H9 (cell line): ENCODE results near the gene PAMR1. TPM values are rescaled to one million over a fixed set of nuclear protein-coding genes. Genes with fewer than 3 reads are reported as not detected.

Experiments
- DNase-seq: peaks from one replicate; pipeline ENCODE4 v3.0.0-alpha.2; 2017
- H2AFZ ChIP-seq: one replicate; pipeline ENCODE4 v1.6.1; 2013; ENCODE audit warnings: mild to moderate bottlenecking, low read length, control low read depth, moderate library complexity
- H2AK5ac ChIP-seq: 2 replicates; pipeline ENCODE4 v1.6.1; 2013; ENCODE audit warnings: low read length, control low read depth, mixed read lengths; ENCODE audit not compliant: insufficient read length
- H2BK120ac ChIP-seq: one replicate; pipeline ENCODE4 v1.6.1; 2013; ENCODE audit warnings: low read depth, mild to moderate bottlenecking, low read length, control low read depth, inconsistent platforms; ENCODE audit not compliant: poor library complexity, severe bottlenecking
- H2BK12ac ChIP-seq: 2 replicates; pipeline ENCODE4 v1.6.1; 2013; ENCODE audit warnings: low read length, control low read depth, mixed read lengths, low read depth; ENCODE audit not compliant: insufficient read length
- H2BK15ac ChIP-seq: 2 replicates; pipeline ENCODE4 v1.6.1; 2013; ENCODE audit warnings: low read depth, low read length, control low read depth
- H2BK20ac ChIP-seq: one replicate; pipeline ENCODE4 v1.6.1; 2013; ENCODE audit warnings: low read depth, mild to moderate bottlenecking, low read length, control low read depth, inconsistent platforms; ENCODE audit not compliant: poor library complexity, severe bottlenecking
- H2BK5ac ChIP-seq: 2 replicates; pipeline ENCODE4 v1.6.1; 2013; ENCODE audit warnings: low read length, control low read depth, mixed read lengths; ENCODE audit not compliant: insufficient read length
- H3K14ac ChIP-seq: 2 replicates; pipeline ENCODE4 v1.6.1; 2013; ENCODE audit warnings: low read length, control low read depth; ENCODE audit not compliant: insufficient read depth
- H3K18ac ChIP-seq: 2 replicates; pipeline ENCODE4 v1.6.1; 2013; ENCODE audit warnings: low read depth, mild to moderate bottlenecking, mixed read lengths, low read length, control low read depth; ENCODE audit not compliant: insufficient read length
- H3K23ac ChIP-seq: 2 replicates; pipeline ENCODE4 v1.6.1; 2013; ENCODE audit warnings: low read length, control low read depth, mixed read lengths, low read depth; ENCODE audit not compliant: insufficient read length
- H3K23me2 ChIP-seq: 2 replicates; pipeline ENCODE4 v1.6.1; 2013; ENCODE audit warnings: low read depth, mild to moderate bottlenecking, mixed read lengths, low read length, control low read depth; ENCODE audit not compliant: insufficient read length, poor library complexity, severe bottlenecking
- H3K27ac ChIP-seq: 2 replicates; pipeline ENCODE4 v1.5.1; 2013; ENCODE audit warnings: low read length, control low read depth, mixed read lengths, low read depth; ENCODE audit not compliant: insufficient read length
- H3K27me3 ChIP-seq: 2 replicates; pipeline ENCODE4 v1.6.1; 2013; ENCODE audit warnings: low read length, control low read depth, inconsistent platforms; ENCODE audit not compliant: insufficient read depth
- H3K4ac ChIP-seq: 2 replicates; pipeline ENCODE4 v1.6.1; 2013; ENCODE audit warnings: low read depth, mild to moderate bottlenecking, control low read depth, inconsistent platforms, low read length, moderate library complexity
- H3K4me1 ChIP-seq: 2 replicates; pipeline ENCODE4 v1.6.1; 2013; ENCODE audit warnings: low read length, control low read depth, inconsistent platforms; ENCODE audit not compliant: insufficient read depth
- H3K4me2 ChIP-seq: 2 replicates; pipeline ENCODE4 v1.6.1; 2013; ENCODE audit warnings: low read length, control low read depth, mixed read lengths; ENCODE audit not compliant: insufficient read length, insufficient read depth
- H3K56ac ChIP-seq: 2 replicates; pipeline ENCODE4 v1.6.1; 2013; ENCODE audit warnings: low read depth, mild to moderate bottlenecking, mixed read lengths, low read length, control low read depth; ENCODE audit not compliant: insufficient read length
- H3K79me1 ChIP-seq: 2 replicates; pipeline ENCODE4 v1.6.1; 2013; ENCODE audit warnings: low read depth, mild to moderate bottlenecking, moderate library complexity, low read length, control low read depth, inconsistent platforms; ENCODE audit not compliant: insufficient read depth, poor library complexity, severe bottlenecking
- H3K79me2 ChIP-seq: 2 replicates; pipeline ENCODE4 v1.6.1; 2013; ENCODE audit warnings: low read length, control low read depth, inconsistent platforms; ENCODE audit not compliant: insufficient read depth
- H3K9ac ChIP-seq: 2 replicates; pipeline ENCODE4 v1.6.1; 2013; ENCODE audit warnings: low read length, control low read depth, mixed read lengths; ENCODE audit not compliant: insufficient read length; ENCODE audit errors: extremely low read depth
- H3K9me3 ChIP-seq: one replicate; pipeline ENCODE4 v1.6.1; 2013; ENCODE audit warnings: low read depth, low read length, inconsistent platforms; ENCODE audit not compliant: control insufficient read depth
- H3T11ph ChIP-seq: one replicate; pipeline ENCODE4 v1.6.1; 2013; ENCODE audit warnings: mild to moderate bottlenecking, low read length, control low read depth, inconsistent platforms
- H4K20me1 ChIP-seq: one replicate; pipeline ENCODE4 v1.6.1; 2013; ENCODE audit not compliant: control insufficient read depth, insufficient read length, insufficient read depth
- H4K5ac ChIP-seq: 2 replicates; pipeline ENCODE4 v1.6.1; 2013; ENCODE audit warnings: low read depth, mild to moderate bottlenecking, mixed read lengths, low read length, control low read depth; ENCODE audit not compliant: insufficient read length
- H4K8ac ChIP-seq: replicated peaks from 2 replicates; pipeline ENCODE4 v1.6.1; 2013; ENCODE audit warnings: low read length, control low read depth, mixed read lengths, low read depth; ENCODE audit not compliant: insufficient read length
- H4K91ac ChIP-seq: 2 replicates; pipeline ENCODE4 v1.6.1; 2013; ENCODE audit warnings: low read depth, mild to moderate bottlenecking, moderate library complexity, mixed read lengths, low read length, control low read depth; ENCODE audit not compliant: insufficient read length
- H3K27ac Mint-ChIP-seq, 3 experiments: 2 replicates in 2 of 3; 3 replicates in 1 of 3; pipeline ENCODE4 v1.8.0; 2020 to 2021; ENCODE audit warnings: mixed read lengths in 3 of 3, mild to moderate bottlenecking in 1 of 3, moderate library complexity in 1 of 3
- H3K27me3 Mint-ChIP-seq: 2 replicates; pipeline ENCODE4 v1.8.0; 2021; ENCODE audit warnings: low read depth, mild to moderate bottlenecking, moderate library complexity, mixed read lengths
- H3K36me3 Mint-ChIP-seq, 3 experiments: 2 replicates in 2 of 3; 3 replicates in 1 of 3; pipeline ENCODE4 v1.8.0; 2020 to 2021; ENCODE audit warnings: low read depth in 3 of 3, mixed read lengths in 3 of 3; ENCODE audit not compliant: insufficient read depth in 1 of 3
- H3K4me1 Mint-ChIP-seq, 2 experiments: 2 replicates each; pipeline ENCODE4 v1.8.0; 2020; ENCODE audit warnings: mixed read lengths in 2 of 2
- H3K4me3 Mint-ChIP-seq, 2 experiments: 2 replicates in 1 of 2; 3 replicates in 1 of 2; pipeline ENCODE4 v1.8.0; 2020 to 2021; ENCODE audit warnings: mild to moderate bottlenecking in 2 of 2, mixed read lengths in 2 of 2, moderate library complexity in 1 of 2
- H3K9me3 Mint-ChIP-seq, 2 experiments: 2 replicates in 1 of 2; 3 replicates in 1 of 2; pipeline ENCODE4 v1.8.0; 2020; ENCODE audit warnings: mild to moderate bottlenecking in 2 of 2, mixed read lengths in 2 of 2, moderate library complexity in 1 of 2
- WGBS: extraction: QIAGEN DNeasy Blood & Tissue Kit; methylation state at CpG from one replicate; pipeline ENCODE4 v1.1.7; 2013; ENCODE audit warnings: missing lambda C conversion rate, low lambda C conversion rate, mixed read lengths; ENCODE audit not compliant: insufficient read length; ENCODE audit errors: extremely low coverage; 5-methylcytosine and 5-hydroxymethylcytosine counted together
- total RNA-seq: library from RNA; stranded (reverse); gene quantifications from 2 replicates; pipeline ENCODE4 v1.2.1, GENCODE V29; 2021
- TF ChIP-seq, protein P1 (sequence below): fragments of 200-600 bp; sonication (generic); conservative IDR thresholded peaks from 3 replicates; pipeline ENCODE4 v1.8.0; 2021; ENCODE audit warnings: antibody characterized with exemption, mild to moderate bottlenecking

The PAMR1 gene
- total RNA-seq, 1 experiment from 2014 or later = 2.4 TPM

DNA sequence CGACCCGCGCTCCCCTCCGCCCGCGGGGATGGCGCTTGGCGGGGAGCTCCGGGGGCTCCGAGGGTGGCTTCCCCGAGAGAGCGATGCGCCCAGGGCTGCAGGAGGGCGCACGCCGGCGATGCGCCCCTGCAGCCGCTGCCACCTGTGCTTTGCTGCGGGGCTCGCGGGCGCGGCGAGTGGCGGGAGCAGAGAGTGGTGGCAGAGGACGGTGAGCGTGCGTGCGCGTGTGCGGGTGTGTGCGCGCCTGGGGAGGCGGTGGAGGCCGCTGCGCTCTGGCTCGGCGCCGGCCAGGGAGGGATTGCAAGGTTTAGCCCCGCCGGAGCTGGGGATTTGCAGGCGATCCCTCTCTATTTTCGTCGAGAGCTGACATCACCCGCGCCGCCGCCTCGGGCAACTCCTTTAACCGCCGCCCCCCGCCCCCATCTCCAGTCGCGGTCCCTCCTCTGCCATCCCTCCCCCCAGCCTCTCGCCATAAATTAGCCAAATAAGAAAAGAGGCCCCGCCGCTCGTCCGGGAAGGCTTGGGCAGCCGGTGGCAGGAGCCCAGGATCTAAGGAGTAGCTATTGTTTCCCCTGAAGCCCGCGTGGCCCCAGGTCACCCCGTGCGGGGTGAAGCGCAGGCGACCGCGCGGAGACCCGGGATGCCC lies 106.1 kb downstream of the PAMR1 start, which contains the start of gene SLC1A2:
SLC1A2 (minus strand) TSS at position 375 of the 646 bp plus-strand sequence. CDS start 592 bp downstream, outside the sequence.
- no peaks in the 10 kb centered on the region for H3K9me3 ChIP-seq
- no peak within 1 kb of the TSS for H4K8ac ChIP-seq
- no peak within 1 kb of the TSS for H3K18ac ChIP-seq
- H3K4me1 Mint-ChIP-seq = peaks cover 11 to 15% of the 10 kb centered on the region in 2 experiments
- H2BK20ac ChIP-seq = no peak within 1 kb of the TSS
- no peak within 1 kb of the TSS for H4K91ac ChIP-seq
- no peak within 1 kb of the TSS for H2AK5ac ChIP-seq
- H3K56ac ChIP-seq = no peak within 1 kb of the TSS
- no peak within 1 kb of the TSS for H4K5ac ChIP-seq
- no peak within 1 kb of the TSS for H2BK120ac ChIP-seq
- no peak within 1 kb of the TSS for H2BK5ac ChIP-seq
- no peak within 1 kb of the TSS; the same call in 1 of the 2 replicates for H2BK15ac ChIP-seq
- H3K27ac Mint-ChIP-seq = no peak within 1 kb of the TSS
- H3K79me1 ChIP-seq = no peaks in the 10 kb centered on the region
- no peak within 1 kb of the TSS for H3K14ac ChIP-seq
- H3K9me3 Mint-ChIP-seq = no peaks in the 10 kb centered on the region; a peak in 2 of 5 replicates
- H3K23me2 ChIP-seq = peaks cover 19% of the 10 kb centered on the region
- H3K27ac ChIP-seq = no peak within 1 kb of the TSS
- H3K4me3 Mint-ChIP-seq = peak within 1 kb of the TSS; percentile 67 to 85
- no peaks in the 10 kb centered on the region for H3K79me2 ChIP-seq
- H3K4me2 ChIP-seq = peak within 1 kb of the TSS; percentile 52
- no peak within 1 kb of the TSS for H3K4ac ChIP-seq
- WGBS = no CpG with 5 or more reads among the region's 71 CpGs
- no peak within 1 kb of the TSS for H3T11ph ChIP-seq
- no peaks in the 10 kb centered on the region for H4K20me1 ChIP-seq
- H3K36me3 Mint-ChIP-seq = no peaks in the 10 kb centered on the region
- DNase-seq = peak; percentile 65
- H3K4me1 ChIP-seq = no peaks in the 10 kb centered on the region
- H2BK12ac ChIP-seq = no peak within 1 kb of the TSS
- TF ChIP-seq, protein P1, sequence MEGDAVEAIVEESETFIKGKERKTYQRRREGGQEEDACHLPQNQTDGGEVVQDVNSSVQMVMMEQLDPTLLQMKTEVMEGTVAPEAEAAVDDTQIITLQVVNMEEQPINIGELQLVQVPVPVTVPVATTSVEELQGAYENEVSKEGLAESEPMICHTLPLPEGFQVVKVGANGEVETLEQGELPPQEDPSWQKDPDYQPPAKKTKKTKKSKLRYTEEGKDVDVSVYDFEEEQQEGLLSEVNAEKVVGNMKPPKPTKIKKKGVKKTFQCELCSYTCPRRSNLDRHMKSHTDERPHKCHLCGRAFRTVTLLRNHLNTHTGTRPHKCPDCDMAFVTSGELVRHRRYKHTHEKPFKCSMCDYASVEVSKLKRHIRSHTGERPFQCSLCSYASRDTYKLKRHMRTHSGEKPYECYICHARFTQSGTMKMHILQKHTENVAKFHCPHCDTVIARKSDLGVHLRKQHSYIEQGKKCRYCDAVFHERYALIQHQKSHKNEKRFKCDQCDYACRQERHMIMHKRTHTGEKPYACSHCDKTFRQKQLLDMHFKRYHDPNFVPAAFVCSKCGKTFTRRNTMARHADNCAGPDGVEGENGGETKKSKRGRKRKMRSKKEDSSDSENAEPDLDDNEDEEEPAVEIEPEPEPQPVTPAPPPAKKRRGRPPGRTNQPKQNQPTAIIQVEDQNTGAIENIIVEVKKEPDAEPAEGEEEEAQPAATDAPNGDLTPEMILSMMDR = peak; percentile 27; the same call in 1 of the 3 replicates
- H3K27me3 Mint-ChIP-seq = peaks cover 99% of the 10 kb centered on the region
- no peak within 1 kb of the TSS for H2AFZ ChIP-seq
- no peak within 1 kb of the TSS for H3K9ac ChIP-seq
- H3K23ac ChIP-seq = no peak within 1 kb of the TSS
- peaks cover 52% of the 10 kb centered on the region for H3K27me3 ChIP-seq
